GM19099 (cell line): ENCODE results near the gene PRPSAP1.

ENCODE experiments used
- POLR2A ChIP-seq: IDR thresholded peaks from 3 replicates; pipeline ENCODE4 v1.6.1; 2011; ENCODE audit warnings: low read depth; ENCODE audit not compliant: insufficient read length; ENCODE audit errors: extremely low read depth

PRPSAP1 gene

DNA sequence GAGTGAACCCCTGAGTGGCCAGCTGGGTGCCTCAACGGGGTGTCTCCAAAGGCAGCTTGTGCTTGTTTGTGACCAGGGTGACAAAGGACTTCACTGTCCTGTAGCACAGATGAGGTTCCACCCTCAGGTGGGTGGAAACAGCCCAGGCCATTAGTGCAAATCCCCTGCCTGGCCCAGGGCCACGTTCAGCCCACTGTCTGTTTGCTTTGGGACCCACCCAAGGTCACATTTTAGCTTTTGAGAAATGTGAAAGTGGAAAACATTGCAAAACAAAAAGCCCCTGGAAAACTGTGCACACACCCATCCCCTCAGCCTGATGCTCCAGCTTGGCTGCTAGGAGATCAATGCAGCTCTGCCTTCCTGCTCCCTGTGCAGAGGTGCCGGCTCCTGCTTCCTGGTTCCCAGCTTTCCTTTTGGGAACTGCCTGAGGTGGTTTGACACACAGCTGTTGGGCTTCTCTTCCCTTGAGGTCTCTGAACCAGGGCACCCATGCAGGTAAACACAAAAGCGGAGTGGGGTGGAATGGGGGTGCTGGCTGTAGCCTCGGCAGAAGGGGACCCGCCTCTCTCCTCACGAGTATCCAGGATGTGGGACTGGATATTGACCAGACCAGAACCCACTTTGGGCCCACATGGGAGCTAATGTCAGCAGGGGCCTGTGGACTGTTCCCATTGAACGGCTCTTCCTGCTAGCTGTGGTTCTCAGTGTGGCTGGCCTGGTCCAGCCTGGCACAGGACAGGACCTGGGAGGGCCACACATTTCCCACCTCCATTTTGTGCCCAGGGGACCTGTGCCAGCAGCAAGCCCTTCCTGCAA lies 22.8 kb upstream of the PRPSAP1 start:
- TF ChIP-seq POLR2A, result no peak

DNA sequence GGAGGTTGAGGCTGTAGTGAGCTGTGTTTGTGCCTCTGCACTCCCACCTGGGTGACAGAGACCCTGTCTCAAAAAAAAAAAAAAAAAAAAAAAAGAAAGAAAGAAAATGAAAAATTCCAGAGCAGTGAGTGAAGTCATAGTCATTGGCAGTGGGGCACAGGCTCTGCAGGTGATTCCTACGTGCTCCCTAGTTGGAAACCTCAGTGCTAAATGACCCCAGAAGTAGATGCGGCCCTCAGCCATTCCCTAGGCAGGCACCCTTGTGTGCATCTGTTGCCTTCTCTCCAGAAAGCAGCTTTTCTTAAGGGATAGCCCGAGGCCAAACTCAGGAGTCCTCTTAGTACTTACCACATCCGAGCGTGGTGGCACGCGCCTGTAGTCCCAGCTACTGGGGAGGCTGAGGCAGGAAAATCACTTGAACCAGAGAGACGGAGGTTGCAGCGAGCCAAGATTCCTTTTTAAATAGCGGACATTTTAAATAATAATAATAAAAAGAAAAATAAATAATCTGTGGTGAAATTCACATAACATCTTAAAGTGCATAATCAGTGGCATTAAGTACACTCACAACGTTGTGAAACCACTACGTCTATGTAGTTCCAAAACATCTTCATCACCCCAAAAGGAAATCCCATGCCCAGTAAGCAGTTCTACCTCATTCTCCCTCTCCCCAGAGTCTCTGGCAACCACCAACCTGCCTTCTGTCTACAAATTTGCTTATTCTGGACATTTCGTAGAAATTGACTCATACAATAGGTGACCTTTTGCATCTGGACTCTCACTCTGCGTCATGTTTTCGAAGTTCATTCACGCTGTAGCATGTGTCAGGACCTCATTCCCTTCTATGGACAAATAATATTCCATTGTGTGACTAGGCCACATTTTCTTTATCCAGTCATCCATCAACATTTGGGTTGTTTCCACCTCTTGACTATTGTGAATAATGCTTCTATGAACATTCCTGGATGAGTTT lies 18.2 kb upstream of the PRPSAP1 start:
- no peak for TF ChIP-seq POLR2A

DNA sequence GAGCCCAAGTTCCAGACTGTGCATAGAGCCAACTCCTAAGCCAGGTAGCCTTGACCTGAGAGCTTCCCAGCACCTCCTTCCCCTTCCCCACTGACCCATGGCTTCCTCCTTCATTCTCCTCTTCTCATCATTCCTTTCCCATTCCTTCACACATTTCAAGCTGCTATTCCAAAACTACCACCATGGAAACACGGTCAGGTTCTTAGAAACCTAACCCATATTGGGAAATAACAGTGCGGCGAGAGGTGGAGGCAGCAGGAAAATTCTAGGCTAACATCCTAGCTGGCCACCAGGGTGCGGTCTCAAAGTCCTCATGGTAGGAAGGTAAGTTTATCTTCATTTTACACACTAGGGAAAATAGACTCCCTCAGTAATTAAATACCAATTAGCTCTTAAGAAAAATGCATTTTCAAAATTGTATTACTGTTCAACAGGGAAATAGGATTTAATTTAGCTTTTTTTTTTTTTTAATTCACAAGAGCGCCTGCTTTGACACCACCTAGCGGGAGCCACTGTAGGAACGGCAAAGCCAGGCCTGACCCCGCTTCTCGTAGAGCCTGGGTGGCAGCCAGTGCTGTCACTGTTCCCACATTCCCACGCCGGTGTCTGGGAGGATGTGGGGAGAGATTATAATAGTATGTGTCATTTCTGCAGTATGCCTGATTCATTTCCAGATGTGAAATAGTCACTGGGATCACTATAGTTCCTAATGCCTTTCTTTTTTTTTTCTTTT lies 16.7 kb upstream of the PRPSAP1 start:
- TF ChIP-seq POLR2A, result no peak

DNA sequence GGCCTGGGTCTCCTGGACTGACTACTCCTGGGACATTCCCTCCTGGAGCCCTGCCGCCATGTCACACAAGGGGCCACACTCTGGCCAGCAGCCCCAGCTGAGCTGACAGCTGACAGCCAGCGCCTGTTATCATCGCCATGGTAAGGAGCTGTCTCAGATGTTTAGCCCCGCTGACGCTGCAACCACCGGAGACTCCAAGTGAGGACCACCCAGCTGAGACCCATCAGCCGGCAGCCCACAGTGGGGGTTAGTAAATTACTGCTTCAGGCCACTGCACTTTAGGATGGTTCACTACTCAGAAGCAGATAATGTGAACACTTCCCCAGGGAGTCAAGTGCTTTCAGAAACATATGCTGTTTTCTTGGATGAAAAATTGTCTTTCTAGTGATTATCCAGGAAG lies 16.1 kb upstream of the PRPSAP1 start:
- TF ChIP-seq POLR2A, result no peak

DNA sequence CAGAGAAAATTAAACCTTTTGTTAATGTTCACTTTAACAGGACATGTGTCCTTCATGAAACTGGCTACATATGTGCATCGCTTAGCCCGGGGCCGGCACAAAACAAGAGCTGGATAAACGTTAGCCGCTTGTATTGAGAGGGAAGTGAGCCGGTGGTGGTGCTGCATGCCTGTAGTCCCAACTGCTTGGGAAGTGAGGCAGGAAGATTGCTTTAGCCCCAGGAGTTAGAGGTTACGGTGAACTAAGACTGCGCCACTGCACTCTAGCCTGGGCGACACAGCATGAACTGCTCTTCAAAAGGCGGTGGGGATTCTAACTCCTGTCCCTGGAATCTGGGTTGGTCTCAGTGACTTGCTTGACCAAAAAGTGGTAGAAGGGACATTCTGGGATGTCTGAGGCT lies 15.7 kb upstream of the PRPSAP1 start:
- no peak for TF ChIP-seq POLR2A

DNA sequence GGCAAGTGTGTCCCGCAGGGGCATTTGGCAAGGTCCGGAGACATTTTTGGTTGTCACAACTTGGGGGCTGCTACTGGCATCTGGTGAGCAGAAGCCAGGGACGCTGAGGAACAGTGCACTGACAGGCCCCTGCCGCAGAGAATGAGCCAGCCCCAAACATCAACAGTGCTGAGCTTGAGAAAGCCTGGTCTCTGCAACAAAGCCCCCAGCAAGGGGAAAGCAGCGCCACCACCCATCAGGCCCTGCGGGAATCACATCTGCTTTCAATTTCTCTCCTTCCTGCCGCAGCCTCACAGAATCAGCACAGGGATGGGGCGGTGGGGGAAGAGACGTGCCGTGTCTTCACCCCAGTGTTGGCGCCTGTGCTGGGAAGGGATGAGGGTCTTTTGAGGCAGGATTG lies 14.8 kb upstream of the PRPSAP1 start:
- no peak for TF ChIP-seq POLR2A

DNA sequence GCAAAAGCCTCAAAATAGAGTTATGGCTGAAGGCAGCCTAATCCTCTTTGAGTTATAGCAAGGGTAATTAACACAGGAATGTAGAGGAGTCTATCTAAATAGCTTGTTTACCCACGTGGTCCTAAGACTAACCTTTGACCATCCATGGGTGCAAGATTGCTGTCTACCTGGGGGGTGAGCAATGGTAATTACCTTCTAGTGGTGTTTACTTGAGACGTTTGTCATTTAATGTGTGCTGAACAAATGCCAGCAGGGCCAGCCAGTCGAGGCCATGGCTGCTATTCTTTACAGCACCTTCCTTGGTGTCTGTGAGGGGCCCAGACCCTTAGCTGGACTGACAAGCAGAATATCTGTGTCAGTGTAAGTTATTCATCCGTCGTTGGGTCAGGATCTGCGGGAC lies 13.9 kb upstream of the PRPSAP1 start:
- no peak for TF ChIP-seq POLR2A

DNA sequence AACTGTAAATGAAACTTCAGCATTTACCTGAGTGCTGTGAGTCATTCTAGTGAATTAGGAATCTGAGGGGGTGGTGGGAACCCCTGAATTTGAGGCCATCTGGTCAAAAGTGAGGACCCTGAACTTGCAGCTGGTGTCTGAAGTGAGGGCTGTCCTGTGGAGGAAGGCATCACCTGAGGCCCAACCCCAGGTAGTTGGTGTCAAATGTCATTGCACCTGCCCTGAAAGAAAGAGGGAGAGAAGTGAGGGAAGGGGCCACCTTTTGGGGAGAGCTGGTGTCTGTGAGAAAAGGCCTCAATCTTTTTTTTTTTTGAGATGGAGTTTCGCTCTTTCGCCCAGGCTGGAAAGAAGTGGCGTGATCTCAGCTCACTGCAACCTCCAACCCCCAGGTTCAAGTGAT lies 12.5 kb upstream of the PRPSAP1 start:
- no peak for TF ChIP-seq POLR2A

DNA sequence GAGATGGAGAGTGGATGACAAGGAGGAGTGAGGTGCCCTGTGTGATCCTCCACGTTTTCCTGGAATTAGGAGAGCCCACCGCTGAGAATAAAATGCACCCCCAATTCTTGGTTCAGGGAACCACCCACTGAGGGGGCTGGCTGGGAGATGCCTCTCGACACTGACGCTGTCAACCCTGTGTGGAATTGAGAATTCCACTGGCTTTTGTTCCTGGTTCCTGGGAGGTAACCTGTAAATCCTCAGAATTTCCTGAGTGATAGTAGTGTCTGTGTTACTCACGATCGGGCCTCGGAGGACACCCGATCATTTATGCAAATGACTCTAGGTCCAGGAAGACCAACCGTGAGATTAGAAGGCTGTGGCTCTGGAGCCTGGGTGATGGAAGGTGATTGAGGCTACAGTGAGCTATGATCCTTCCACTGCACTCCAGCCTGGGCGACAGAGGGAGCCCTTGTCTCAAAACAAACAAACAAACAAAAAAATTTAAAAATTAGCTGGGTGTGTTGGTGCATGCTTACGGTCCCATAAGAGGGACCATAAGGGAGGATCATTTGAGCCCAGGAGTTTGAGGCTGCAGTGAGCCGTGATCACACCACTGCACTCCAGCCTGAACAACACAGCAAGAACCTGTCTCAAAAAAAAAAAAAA lies 11.7 kb upstream of the PRPSAP1 start:
- TF ChIP-seq POLR2A, result no peak

DNA sequence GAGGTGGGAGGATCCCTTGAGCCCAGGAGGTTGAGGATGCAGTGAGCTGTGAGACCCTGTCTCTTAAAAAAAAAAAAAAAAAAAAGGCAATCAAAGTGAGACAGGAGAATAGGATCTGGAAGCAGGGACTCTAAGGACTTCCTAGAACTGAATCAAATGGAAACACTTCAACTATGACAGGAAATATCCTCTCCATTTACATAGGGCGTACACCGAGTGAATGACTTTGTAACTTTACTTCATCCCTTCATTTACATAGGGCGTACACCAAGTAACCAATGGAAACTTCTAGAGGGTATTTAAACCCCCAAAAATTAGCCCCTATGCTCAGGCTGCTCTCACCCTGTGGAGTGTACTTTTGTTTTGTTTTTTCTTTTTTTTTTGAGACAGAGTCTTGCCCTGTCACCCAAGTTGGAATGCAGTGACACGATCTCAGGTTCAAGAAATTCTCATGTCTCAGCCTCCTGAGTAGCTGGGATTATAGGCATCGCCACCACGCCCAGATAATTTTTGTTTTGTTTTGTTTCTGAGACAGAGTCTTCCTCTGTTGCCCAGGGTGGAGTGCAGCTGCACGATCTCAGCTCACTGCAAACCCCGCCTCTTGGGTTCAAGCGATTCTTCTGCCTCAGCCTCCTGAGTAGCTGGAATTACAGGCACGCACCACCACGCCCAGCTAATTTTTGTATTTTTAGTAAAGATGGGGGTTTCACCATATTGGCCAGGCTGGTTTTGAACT lies 9.6 kb upstream of the PRPSAP1 start:
- TF ChIP-seq POLR2A, result no peak

DNA sequence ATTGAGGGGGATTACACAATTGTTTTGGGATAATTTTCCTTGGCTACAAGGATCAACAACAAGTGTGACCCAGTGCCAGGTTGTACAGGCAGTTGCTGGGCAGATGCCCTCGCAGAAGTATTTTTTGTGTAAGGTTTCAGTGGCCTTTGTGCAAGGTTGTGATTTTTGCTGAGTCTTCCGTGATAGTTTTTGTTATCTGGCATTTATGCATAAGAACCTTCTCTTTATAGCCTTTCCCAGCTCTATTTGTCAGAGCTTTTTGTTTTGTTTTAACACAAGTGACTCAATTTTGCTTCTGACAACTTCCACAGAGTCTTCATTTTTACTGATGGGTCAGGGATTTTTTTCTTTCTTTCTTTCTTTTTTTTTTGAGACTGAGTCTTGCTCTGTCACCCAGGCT lies 6.7 kb upstream of the PRPSAP1 start:
- no peak for TF ChIP-seq POLR2A

DNA sequence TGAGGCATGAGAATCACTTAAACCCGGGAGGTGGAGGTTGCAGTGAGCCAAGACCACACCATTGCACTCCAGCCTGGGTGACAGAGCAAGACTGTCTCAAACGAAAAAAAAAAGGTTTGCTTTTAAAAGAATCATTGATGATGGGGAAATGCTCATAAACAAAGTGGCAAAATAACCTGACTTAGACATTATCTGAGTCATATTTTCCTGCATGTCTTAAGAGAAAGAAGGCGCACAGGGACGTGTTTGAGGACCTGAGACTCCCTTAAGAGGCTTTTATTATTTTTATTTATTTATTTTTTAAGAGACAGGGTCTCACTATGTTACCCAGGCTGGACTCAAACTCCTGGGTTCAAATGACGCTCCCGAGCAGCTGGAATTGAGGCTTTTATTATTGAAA lies 5.7 kb upstream of the PRPSAP1 start:
- no peak for TF ChIP-seq POLR2A

DNA sequence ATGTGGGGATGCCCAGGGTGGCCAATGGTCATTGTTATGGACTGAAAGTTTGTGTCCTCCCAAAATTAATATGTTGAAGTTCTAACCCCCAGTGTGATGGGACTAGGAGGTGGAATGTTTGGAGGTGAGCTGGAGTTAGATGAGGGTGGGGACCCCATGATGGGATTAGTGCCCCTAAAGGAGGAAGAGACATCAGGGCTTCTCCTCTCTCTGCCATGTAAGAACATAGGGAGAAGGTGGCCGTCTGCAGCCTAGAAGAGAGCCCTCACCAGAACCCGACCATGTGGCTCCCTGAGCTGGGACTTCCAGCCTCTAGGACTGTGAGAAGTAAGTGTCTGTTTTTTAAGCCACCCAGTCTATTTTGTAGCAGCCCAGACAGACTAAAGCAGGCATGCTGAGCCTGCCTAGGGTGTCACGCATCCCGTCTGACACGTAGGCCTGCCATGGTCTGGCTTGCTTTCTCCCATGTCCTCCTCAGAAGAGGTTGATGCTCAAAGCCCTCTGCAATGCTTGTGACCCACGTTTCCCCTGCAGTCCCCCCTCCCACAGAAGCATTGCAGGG lies 4.0 kb upstream of the PRPSAP1 start:
- TF ChIP-seq POLR2A, result no peak
